Astrocyte of the spinal cord (primary cell): Measurements from ENCODE around the gene PTGES3.

Source experiments
- DNase-seq: peaks from one replicate; pipeline ENCODE4 v3.0.0; 2011; ENCODE audit warnings: low read depth, low spot score
- H3K4me3 ChIP-seq: 2 replicates; pipeline ENCODE4 v1.5.1; 2011; ENCODE audit warnings: low read depth, mild to moderate bottlenecking, low read length, moderate library complexity
- CTCF ChIP-seq: IDR thresholded peaks from 2 replicates; pipeline ENCODE4 v1.5.1; 2012; ENCODE audit warnings: low read depth, mild to moderate bottlenecking, low read length, inconsistent platforms
- in situ Hi-C: cut with HindIII; loops from 2 replicates; pipeline ENCODE4 v1.10.0; 2017; ENCODE audit warnings: low sequenced_read_pairs

PTGES3 gene

GRCh38 chr12:56629459-56630179, 58.5 kb downstream of the PTGES3 start:
- H3K4me3 ChIP-seq, result peak overlapping the region; percentile 98
- no peak for TF ChIP-seq CTCF
- peak; percentile 8 for DNase-seq
- in situ Hi-C loops, result no loop called here

- peak overlapping the region; percentile 98 for H3K4me3 ChIP-seq
- in situ Hi-C loops, result no loop called here
- TF ChIP-seq CTCF, result no peak
- peak; percentile 46 for DNase-seq
Observed at GRCh38 chr12:56628671-56629458, 59.2 kb downstream of the PTGES3 start.

- TF ChIP-seq CTCF, result no peak
- no peak for DNase-seq
- in situ Hi-C loops, result no loop called here
- H3K4me3 ChIP-seq, result no peak overlapping the region
Observed at GRCh38 chr12:56626701-56627100, 61.4 kb downstream of the PTGES3 start.

GRCh38 chr12:56622535-56622934, 65.5 kb downstream of the PTGES3 start:
- no peak overlapping the region for H3K4me3 ChIP-seq
- DNase-seq, result no peak
- in situ Hi-C loops, result no loop called here

GRCh38 chr12:56616925-56617324, 71.2 kb downstream of the PTGES3 start:
- H3K4me3 ChIP-seq, result no peak overlapping the region
- in situ Hi-C loops, result no loop called here
- no peak for TF ChIP-seq CTCF
- DNase-seq, result no peak

More at GRCh38 chr12:56622535-56622934, 65.5 kb downstream of the PTGES3 start:
- no peak for TF ChIP-seq CTCF

GRCh38 chr12:56616244-56616643, 71.8 kb downstream of the PTGES3 start:
- no peak overlapping the region for H3K4me3 ChIP-seq
- no peak for TF ChIP-seq CTCF
- in situ Hi-C loops, result no loop called here
- no peak for DNase-seq
